ENCODE data around the gene DOCK1.

Gene DOCK1

GRCh38 chr10:127415116-127415515, 509.9 kb downstream of the DOCK1 start:
- no peak for DNase-seq

- no peak for DNase-seq
Observed at GRCh38 chr10:127415901-127416581, 510.8 kb downstream of the DOCK1 start.

GRCh38 chr10:127417031-127417430, 511.8 kb downstream of the DOCK1 start:
- DNase-seq = no peak

- DNase-seq = no peak
Observed at GRCh38 chr10:127417686-127418401, 512.6 kb downstream of the DOCK1 start.

GRCh38 chr10:127418536-127419168, 513.4 kb downstream of the DOCK1 start:
- DNase-seq = no peak

- DNase-seq = no peak
Observed at GRCh38 chr10:127420138-127420684, 515.0 kb downstream of the DOCK1 start.

GRCh38 chr10:127423218-127423915, 518.1 kb downstream of the DOCK1 start:
- no peak for DNase-seq

- DNase-seq = no peak
Observed at GRCh38 chr10:127424594-127425264, 519.5 kb downstream of the DOCK1 start.

GRCh38 chr10:127426746-127427145, 521.5 kb downstream of the DOCK1 start:
- DNase-seq = no peak

- no peak for DNase-seq
Observed at GRCh38 chr10:127427926-127428325, 522.7 kb downstream of the DOCK1 start.

GRCh38 chr10:127428385-127428980, 523.3 kb downstream of the DOCK1 start:
- no peak for DNase-seq

GRCh38 chr10:127429601-127430312, 524.5 kb downstream of the DOCK1 start:
- DNase-seq = no peak

GRCh38 chr10:127431525-127431924, 526.3 kb downstream of the DOCK1 start:
- no peak for DNase-seq

- DNase-seq = no peak
Observed at GRCh38 chr10:127434006-127434405, 528.8 kb downstream of the DOCK1 start.

GRCh38 chr10:127435246-127435645, 530.0 kb downstream of the DOCK1 start:
- DNase-seq = no peak

GRCh38 chr10:127440371-127440770, 535.1 kb downstream of the DOCK1 start:
- no peak for DNase-seq

GRCh38 chr10:127441350-127442219, 536.4 kb downstream of the DOCK1 start:
- no peak for DNase-seq

- DNase-seq = no peak
Observed at GRCh38 chr10:127442220-127442525, 536.9 kb downstream of the DOCK1 start.

GRCh38 chr10:127444155-127444554, 538.9 kb downstream of the DOCK1 start:
- DNase-seq = no peak

GRCh38 chr10:127447197-127447596, 542.0 kb downstream of the DOCK1 start:
- DNase-seq = no peak

- DNase-seq = peak; percentile 1
Observed at GRCh38 chr10:127449490-127449889, 544.3 kb downstream of the DOCK1 start.

All from NCI-H1105 treated with DMSO at 0.1 percent for 48 hours (cell line).